IMR-90 (cell line): Measurements from ENCODE around the gene GNG7. TPM values are rescaled to one million over a fixed set of nuclear protein-coding genes. Genes with fewer than 3 reads are reported as not detected.
"Not testable (repeated sequence)": the region's sequence is repeated elsewhere in the genome, so short reads cannot be mapped to it uniquely, and the experiment has no call there.

Experiments
- ATAC-seq: fragments of 200-7000 bp; cut with Tn5 transposase; 2 replicates; pipeline ENCODE4 v1.9.1; 2020; ENCODE audit warnings: low read depth, mild to moderate bottlenecking, moderate library complexity
- BruUV-seq: library from RNA; stranded (reverse); fragments of 400-500 nt; replicated peaks from 2 replicates; lab custom pipeline; 2021; lab: Mats Ljungman, UMichigan
- CTCF ChIA-PET: fragments of 300-600 bp; formaldehyde crosslinking; extraction: SDS; loops from one replicate; lab custom pipeline; 2021; ENCODE audit warnings: antibody characterized with exemption; lab: Yijun Ruan, JAX
- POLR2A ChIA-PET: fragments of 300-600 bp; sonication (Branson Sonifier 250); formaldehyde crosslinking; loops from one replicate; lab custom pipeline; 2022; ENCODE audit warnings: antibody characterized with exemption; ENCODE audit not compliant: unreplicated experiment; lab: Charles Lee
- DNase-seq: peaks from one replicate; pipeline ENCODE4 v3.0.0; 2013
- H2AFZ ChIP-seq: replicated peaks from 2 replicates; pipeline ENCODE3; 2013; ENCODE audit warnings: low read length, mild to moderate bottlenecking; ENCODE audit not compliant: poor library complexity
- H2AK5ac ChIP-seq: 2 replicates; pipeline ENCODE4 v1.6.1; 2013; ENCODE audit warnings: low read depth, low read length, inconsistent platforms
- H2AK9ac ChIP-seq: replicated peaks from 2 replicates; pipeline ENCODE3; 2013; ENCODE audit warnings: mild to moderate bottlenecking, low read depth, low read length, moderate library complexity; ENCODE audit not compliant: poor library complexity
- H2BK120ac ChIP-seq: 2 replicates; pipeline ENCODE4 v1.6.1; 2013; ENCODE audit warnings: low read depth, low read length, inconsistent platforms
- H2BK15ac ChIP-seq: 3 replicates; pipeline ENCODE4 v1.6.1; 2013; ENCODE audit warnings: low read depth, low read length, inconsistent platforms
- H2BK20ac ChIP-seq: 2 replicates; pipeline ENCODE4 v1.6.1; 2013; ENCODE audit warnings: low read depth, mild to moderate bottlenecking, inconsistent platforms, low read length, moderate library complexity
- H2BK5ac ChIP-seq: 2 replicates; pipeline ENCODE4 v1.6.1; 2013; ENCODE audit warnings: mild to moderate bottlenecking, low read depth, low read length, inconsistent platforms; ENCODE audit not compliant: poor library complexity, severe bottlenecking
- H3K14ac ChIP-seq: replicated peaks from 2 replicates; pipeline ENCODE4 v1.6.1; 2013; ENCODE audit warnings: low read depth, low read length, inconsistent platforms
- H3K18ac ChIP-seq: 2 replicates; pipeline ENCODE4 v1.6.1; 2013; ENCODE audit warnings: low read depth, low read length, control low read depth
- H3K23ac ChIP-seq: 2 replicates; pipeline ENCODE4 v1.6.1; 2013; ENCODE audit warnings: low read depth, low read length, inconsistent platforms
- H3K27ac ChIP-seq: 2 replicates; pipeline ENCODE4 v1.5.1; 2013; ENCODE audit warnings: mild to moderate bottlenecking, control low read depth, low read length; ENCODE audit not compliant: insufficient read depth
- H3K27me3 ChIP-seq: 2 replicates; pipeline ENCODE4 v1.6.1; 2013; ENCODE audit warnings: low read length; ENCODE audit not compliant: control insufficient read depth, insufficient read depth
- H3K36me3 ChIP-seq: 2 replicates; pipeline ENCODE4 v1.6.1; 2013; ENCODE audit warnings: low read length, mixed read lengths; ENCODE audit not compliant: control insufficient read depth, insufficient read depth
- H3K4ac ChIP-seq: 2 replicates; pipeline ENCODE4 v1.6.1; 2013; ENCODE audit warnings: low read depth, low read length, inconsistent platforms
- H3K4me1 ChIP-seq: 2 replicates; pipeline ENCODE4 v1.6.1; 2013; ENCODE audit warnings: low read length, mixed read lengths; ENCODE audit not compliant: control insufficient read depth, insufficient read depth
- H3K4me2 ChIP-seq: 2 replicates; pipeline ENCODE4 v1.6.1; 2013; ENCODE audit warnings: low read depth, mild to moderate bottlenecking, control low read depth, low read length, moderate library complexity
- H3K4me3 ChIP-seq: 2 replicates; pipeline ENCODE4 v1.5.1; 2013; ENCODE audit warnings: low read depth, mild to moderate bottlenecking, control low read depth, low read length, moderate library complexity; ENCODE audit not compliant: insufficient read depth
- H3K56ac ChIP-seq: 2 replicates; pipeline ENCODE4 v1.6.1; 2013; ENCODE audit warnings: low read length, inconsistent platforms; ENCODE audit not compliant: insufficient read depth; ENCODE audit errors: extremely low read depth
- H3K79me1 ChIP-seq, 2 experiments: 2 replicates each; pipeline ENCODE4 v1.6.1; 2013; ENCODE audit warnings: low read length in 2 of 2, inconsistent platforms in 1 of 2, low read depth in 1 of 2
- H3K9ac ChIP-seq: 2 replicates; pipeline ENCODE4 v1.6.1; 2013; ENCODE audit warnings: low read depth, low read length, control low read depth
- H3K9me1 ChIP-seq: 2 replicates; pipeline ENCODE4 v1.6.1; 2013; ENCODE audit warnings: low read length, inconsistent platforms; ENCODE audit not compliant: insufficient read depth
- H3K9me3 ChIP-seq: 2 replicates; pipeline ENCODE4 v1.6.1; 2013; ENCODE audit warnings: low read length; ENCODE audit not compliant: control insufficient read depth, insufficient read depth
- H4K20me1 ChIP-seq: 2 replicates; pipeline ENCODE4 v1.6.1; 2013; ENCODE audit warnings: low read length, inconsistent platforms; ENCODE audit not compliant: insufficient read depth
- H4K5ac ChIP-seq: 2 replicates; pipeline ENCODE4 v1.6.1; 2013; ENCODE audit warnings: mild to moderate bottlenecking, low read depth, low read length, control low read depth
- H4K8ac ChIP-seq, 2 experiments: 2 replicates each; pipeline ENCODE4 v1.6.1; 2013; ENCODE audit warnings: low read depth in 2 of 2, low read length in 2 of 2, control low read depth in 1 of 2, inconsistent platforms in 1 of 2
- H4K91ac ChIP-seq: 2 replicates; pipeline ENCODE4 v1.6.1; 2013; ENCODE audit warnings: low read depth, low read length, inconsistent platforms; ENCODE audit not compliant: insufficient read depth
- BHLHE40 ChIP-seq: fragments of 150-350 bp; IDR thresholded peaks from 2 replicates; pipeline ENCODE4 v1.6.1; 2016; ENCODE audit warnings: mild to moderate bottlenecking, low read depth, low read length
- CEBPB ChIP-seq: IDR thresholded peaks from 2 replicates; pipeline ENCODE4 v1.6.1; 2012; ENCODE audit warnings: low read depth, low read length, improper control_type of control experiment
- FOS ChIP-seq: fragments of 150-350 bp; IDR thresholded peaks from 2 replicates; pipeline ENCODE4 v1.6.1; 2016; ENCODE audit warnings: low read depth, low read length
- MAFK ChIP-seq: IDR thresholded peaks from 2 replicates; pipeline ENCODE4 v1.6.1; 2012; ENCODE audit warnings: low read depth, low read length, improper control_type of control experiment
- MAZ ChIP-seq: IDR thresholded peaks from 2 replicates; pipeline ENCODE4 v1.6.1; 2012; ENCODE audit warnings: low read depth, mild to moderate bottlenecking, low read length, improper control_type of control experiment, moderate library complexity, borderline replicate concordance
- POLR2A ChIP-seq: IDR thresholded peaks from 2 replicates; pipeline ENCODE4 v1.6.1; 2012; ENCODE audit warnings: mild to moderate bottlenecking, low read depth, low read length
- RAD21 ChIP-seq: IDR thresholded peaks from 2 replicates; pipeline ENCODE4 v1.6.1; 2012; ENCODE audit warnings: low read length, improper control_type of control experiment
- RCOR1 ChIP-seq: IDR thresholded peaks from 2 replicates; pipeline ENCODE4 v1.6.1; 2012; ENCODE audit warnings: mild to moderate bottlenecking, low read length, improper control_type of control experiment; ENCODE audit not compliant: insufficient replicate concordance
- SMC3 ChIP-seq: fragments of 150-350 bp; IDR thresholded peaks from 2 replicates; pipeline ENCODE4 v1.6.1; 2016; ENCODE audit warnings: low read depth, mild to moderate bottlenecking, antibody characterized with exemption, low read length, moderate library complexity
- WGBS, 2 experiments: methylation state at CpG; one replicate each; pipeline versions ENCODE4 v1.1.5 to v1.1.7; 2013; ENCODE audit warnings: missing lambda C conversion rate in 2 of 2; ENCODE audit not compliant: insufficient read length in 1 of 2; ENCODE audit errors: extremely low coverage in 2 of 2; 5-methylcytosine and 5-hydroxymethylcytosine counted together
- dilution Hi-C: fragments of 300-500 bp; cut with HindIII; formaldehyde crosslinking; loops from one replicate; pipeline ENCODE4 v1.14.3; 2018; ENCODE audit warnings: low sequenced_read_pairs; ENCODE audit not compliant: unreplicated experiment
- in situ Hi-C: fragments of 300-500 bp; cut with MboI; formaldehyde crosslinking; loops from 3 replicates; pipeline ENCODE4 v1.14.3; 2019; ENCODE audit warnings: low sequenced_read_pairs, inconsistent platforms, mixed read lengths
- intact Hi-C: fragments of 100-400 bp; cut with micrococcal nuclease; formaldehyde crosslinking; loops from 2 replicates; pipeline ENCODE4 v1.10.0; 2022
- polyA plus RNA-seq, 3 experiments: library from polyadenylated mRNA; depleted of rRNA; stranded (reverse); fragments of >200 nt; gene quantifications; 2 replicates each; pipeline ENCODE4 v1.2.3, GENCODE V29; 2012; ENCODE audit warnings: low replicate concordance in 1 of 3
- total RNA-seq: library from RNA; depleted of rRNA; stranded (reverse); fragments of >200 nt; gene quantifications from 2 replicates; pipeline ENCODE4 v1.2.3, GENCODE V29; 2012

Gene GNG7
- total and polyA plus RNA-seq, 2 of the 4 experiments (the other 2 are of a cell fraction): under 0.01 to 0.21 TPM

DNA sequence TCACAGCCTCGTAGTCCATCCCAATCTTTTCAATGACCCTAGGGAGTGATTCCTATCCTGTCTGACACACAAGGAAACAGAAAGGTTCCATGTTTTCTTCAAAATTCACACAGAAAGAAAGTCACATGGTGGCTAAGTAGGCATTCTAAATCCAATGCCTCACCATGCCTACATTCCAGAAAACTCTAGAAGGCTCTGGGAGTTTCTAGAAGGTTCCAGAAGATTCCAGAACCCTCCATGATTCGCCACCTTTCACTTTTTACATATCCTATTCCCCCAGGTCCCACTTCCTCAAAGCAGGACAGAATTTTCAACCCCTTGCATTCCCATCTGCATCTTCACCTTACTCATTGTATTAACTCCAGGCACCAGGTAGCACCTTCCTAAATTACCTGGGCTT is 23.1 kb downstream of the GNG7 start:
- H2AK5ac ChIP-seq: no peak overlapping the region
- no peak overlapping the region for H4K8ac ChIP-seq
- no peak overlapping the region for H3K27ac ChIP-seq
- no peaks in the 10 kb centered on the region for H3K4me1 ChIP-seq
- H3K23ac ChIP-seq: no peak overlapping the region
- H3K36me3 ChIP-seq: no peaks in the 10 kb centered on the region
- no peak overlapping the region for H2AK9ac ChIP-seq
- no peak for TF ChIP-seq RAD21
- no peak for TF ChIP-seq SMC3
- no peak for TF ChIP-seq POLR2A
- TF ChIP-seq FOS: no peak
- no peak for TF ChIP-seq CEBPB
- no peak for TF ChIP-seq RCOR1
- no peak for TF ChIP-seq MAZ
- no peak for TF ChIP-seq MAFK
- no peak for TF ChIP-seq BHLHE40
- no peak overlapping the region for H2BK120ac ChIP-seq
- H2BK20ac ChIP-seq: no peak overlapping the region
- ChIA-PET CTCF (no interaction called here), POLR2A (no interaction called here)
- H3K27me3 ChIP-seq: peaks cover 41% of the 10 kb centered on the region
- H2AFZ ChIP-seq: no peak overlapping the region
- H4K20me1 ChIP-seq: no peaks in the 10 kb centered on the region
- H3K18ac ChIP-seq: no peak overlapping the region
- no peak overlapping the region for H3K14ac ChIP-seq
- no peaks in the 10 kb centered on the region for H3K79me1 ChIP-seq
- WGBS, 2 experiments: 17% methylated on average over 1 of the region's 2 CpGs; no CpG with 5 or more reads in 1 of the 2 experiments
- H4K5ac ChIP-seq: no peak overlapping the region
- in situ Hi-C loops: no loop called here
- no peaks in the 10 kb centered on the region for H3K9me3 ChIP-seq
- DNase-seq (no peak), ATAC-seq (no peak)
- no peak overlapping the region for H4K91ac ChIP-seq
- dilution Hi-C loops: no loop called here
- intact Hi-C loops: no loop called here
- H3K56ac ChIP-seq: no peak overlapping the region
- no TSS peak for BruUV-seq
- no peak overlapping the region for H2BK5ac ChIP-seq
- H3K4me3 ChIP-seq: no peak overlapping the region
- H3K9ac ChIP-seq: no peak overlapping the region
- H3K4ac ChIP-seq: no peak overlapping the region
- no peaks in the 10 kb centered on the region for H3K9me1 ChIP-seq
- H2BK15ac ChIP-seq: no peak overlapping the region
- no peak overlapping the region for H3K4me2 ChIP-seq

DNA sequence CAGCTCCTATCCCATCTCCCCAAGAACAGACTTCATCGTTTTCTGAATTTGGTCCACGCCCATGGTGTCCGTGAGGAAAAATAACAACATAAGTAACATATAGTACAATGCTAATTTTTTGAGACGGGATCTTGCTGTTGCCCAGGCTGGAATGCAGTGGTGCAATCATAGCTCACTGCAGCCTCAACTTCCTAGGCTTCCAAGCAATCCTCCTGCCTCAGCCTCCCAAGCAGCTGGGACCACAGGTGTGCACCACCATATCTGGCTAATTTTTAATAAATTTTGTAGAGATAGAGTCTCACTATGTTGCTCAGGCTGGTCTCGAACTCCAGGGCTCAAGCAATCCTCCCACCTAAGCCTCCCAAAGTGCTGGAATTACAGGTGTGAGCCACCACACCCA is 23.5 kb downstream of the GNG7 start:
- H3K56ac ChIP-seq, CTCF ChIA-PET, H2BK120ac ChIP-seq, H3K79me1 ChIP-seq, H3K4me1 ChIP-seq, H3K14ac ChIP-seq, H2BK20ac ChIP-seq, H3K4me3 ChIP-seq, intact Hi-C loops, POLR2A ChIA-PET, H3K4me2 ChIP-seq, H3K9ac ChIP-seq, BruUV-seq, H2AK5ac ChIP-seq, H2AFZ ChIP-seq, H3K9me1 ChIP-seq, in situ Hi-C loops, H2AK9ac ChIP-seq, ATAC-seq, H4K20me1 ChIP-seq, H3K23ac ChIP-seq, dilution Hi-C loops, H4K8ac ChIP-seq, H3K18ac ChIP-seq, DNase-seq, H3K36me3 ChIP-seq, H3K27ac ChIP-seq, H2BK5ac ChIP-seq, H3K9me3 ChIP-seq, H4K5ac ChIP-seq, H3K4ac ChIP-seq, H2BK15ac ChIP-seq, H4K91ac ChIP-seq: not testable (repeated sequence)
- H3K27me3 ChIP-seq: peaks cover 42% of the 10 kb centered on the region
- WGBS, 2 experiments: 60% methylated on average over 1 of the region's 5 CpGs; no CpG with 5 or more reads in 1 of the 2 experiments
